PFSK-1 (cell line): Measurements from ENCODE around the gene GNAS.

ENCODE experiments used
- FOXP2 ChIP-seq: optimal IDR thresholded peaks from 2 replicates; pipeline ENCODE3; 2011; ENCODE audit warnings: borderline replicate concordance, control low read depth, inconsistent platforms; ENCODE audit not compliant: insufficient read depth; ENCODE audit errors: extremely low read length, extremely low read depth
- POLR2AphosphoS5 ChIP-seq: IDR thresholded peaks from 2 replicates; pipeline ENCODE4 v1.6.1; 2012; ENCODE audit warnings: low read depth, mild to moderate bottlenecking, control low read depth, low read length, moderate library complexity
- TAF1 ChIP-seq: IDR thresholded peaks from 2 replicates; pipeline ENCODE4 v1.6.1; 2012; ENCODE audit warnings: low read length, control low read depth, borderline replicate concordance; ENCODE audit not compliant: insufficient read depth
- TF ChIP-seq, protein P1 (sequence below), 2 experiments: IDR thresholded peaks; 2 replicates each; pipeline versions ENCODE4 v1.6.1 to v1.8.0; 2011 to 2012; ENCODE audit warnings: low read depth in 2 of 2, low read length in 2 of 2, control low read depth in 1 of 2, inconsistent platforms in 1 of 2, mild to moderate bottlenecking in 1 of 2, moderate library complexity in 1 of 2; ENCODE audit not compliant: insufficient read depth in 1 of 2

DNA sequence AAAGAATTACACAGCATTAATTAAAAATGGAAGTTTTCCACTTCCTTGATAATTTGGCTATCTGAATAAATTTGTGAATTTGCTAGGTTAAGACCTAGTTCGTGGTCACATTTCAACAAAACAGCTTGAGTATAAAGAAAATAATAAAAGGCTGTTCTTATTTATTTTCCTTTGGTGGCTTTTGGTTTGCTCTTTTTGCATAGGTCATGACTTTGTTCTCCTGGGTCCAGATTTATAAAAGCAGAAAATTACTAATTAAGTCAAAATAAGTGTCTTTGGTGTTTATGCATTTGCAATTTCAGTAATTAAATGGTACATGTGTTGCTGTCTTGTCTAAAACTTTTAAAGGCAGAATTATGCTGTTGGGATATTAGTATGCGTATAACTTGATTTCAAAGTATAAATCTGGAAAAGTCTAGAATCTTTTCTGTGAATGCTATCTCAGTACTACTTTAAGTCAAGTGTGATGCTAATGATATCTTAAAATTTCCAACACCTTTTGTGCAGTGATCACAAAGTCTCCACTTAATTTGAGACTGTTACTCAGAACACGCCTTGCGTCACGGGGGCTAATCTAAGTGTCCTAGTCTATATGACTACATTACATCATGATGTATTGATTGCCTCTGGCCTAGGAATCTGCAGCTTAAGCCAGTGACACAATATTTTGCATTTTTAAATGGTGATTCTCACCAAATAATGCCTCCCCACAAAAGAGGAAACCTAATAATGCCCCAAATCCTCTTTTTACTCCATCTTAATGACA is 41.0 kb downstream of the GNAS start:
- TF ChIP-seq TAF1 (no peak), POLR2AphosphoS5 (no peak), FOXP2 (no peak)
- TF ChIP-seq, protein P1, sequence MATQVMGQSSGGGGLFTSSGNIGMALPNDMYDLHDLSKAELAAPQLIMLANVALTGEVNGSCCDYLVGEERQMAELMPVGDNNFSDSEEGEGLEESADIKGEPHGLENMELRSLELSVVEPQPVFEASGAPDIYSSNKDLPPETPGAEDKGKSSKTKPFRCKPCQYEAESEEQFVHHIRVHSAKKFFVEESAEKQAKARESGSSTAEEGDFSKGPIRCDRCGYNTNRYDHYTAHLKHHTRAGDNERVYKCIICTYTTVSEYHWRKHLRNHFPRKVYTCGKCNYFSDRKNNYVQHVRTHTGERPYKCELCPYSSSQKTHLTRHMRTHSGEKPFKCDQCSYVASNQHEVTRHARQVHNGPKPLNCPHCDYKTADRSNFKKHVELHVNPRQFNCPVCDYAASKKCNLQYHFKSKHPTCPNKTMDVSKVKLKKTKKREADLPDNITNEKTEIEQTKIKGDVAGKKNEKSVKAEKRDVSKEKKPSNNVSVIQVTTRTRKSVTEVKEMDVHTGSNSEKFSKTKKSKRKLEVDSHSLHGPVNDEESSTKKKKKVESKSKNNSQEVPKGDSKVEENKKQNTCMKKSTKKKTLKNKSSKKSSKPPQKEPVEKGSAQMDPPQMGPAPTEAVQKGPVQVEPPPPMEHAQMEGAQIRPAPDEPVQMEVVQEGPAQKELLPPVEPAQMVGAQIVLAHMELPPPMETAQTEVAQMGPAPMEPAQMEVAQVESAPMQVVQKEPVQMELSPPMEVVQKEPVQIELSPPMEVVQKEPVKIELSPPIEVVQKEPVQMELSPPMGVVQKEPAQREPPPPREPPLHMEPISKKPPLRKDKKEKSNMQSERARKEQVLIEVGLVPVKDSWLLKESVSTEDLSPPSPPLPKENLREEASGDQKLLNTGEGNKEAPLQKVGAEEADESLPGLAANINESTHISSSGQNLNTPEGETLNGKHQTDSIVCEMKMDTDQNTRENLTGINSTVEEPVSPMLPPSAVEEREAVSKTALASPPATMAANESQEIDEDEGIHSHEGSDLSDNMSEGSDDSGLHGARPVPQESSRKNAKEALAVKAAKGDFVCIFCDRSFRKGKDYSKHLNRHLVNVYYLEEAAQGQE (IDR thresholded peaks at IDR 0.05; ENCODE audit: insufficient read depth in 1 of 2, low read depth in 2 of 2, low read length in 2 of 2), result no peak
